Measurements from ENCODE around the gene PLEKHG7.
A peak's percentile ranks its signal among the peaks of the same experiment; 100 is the strongest.

DNA sequence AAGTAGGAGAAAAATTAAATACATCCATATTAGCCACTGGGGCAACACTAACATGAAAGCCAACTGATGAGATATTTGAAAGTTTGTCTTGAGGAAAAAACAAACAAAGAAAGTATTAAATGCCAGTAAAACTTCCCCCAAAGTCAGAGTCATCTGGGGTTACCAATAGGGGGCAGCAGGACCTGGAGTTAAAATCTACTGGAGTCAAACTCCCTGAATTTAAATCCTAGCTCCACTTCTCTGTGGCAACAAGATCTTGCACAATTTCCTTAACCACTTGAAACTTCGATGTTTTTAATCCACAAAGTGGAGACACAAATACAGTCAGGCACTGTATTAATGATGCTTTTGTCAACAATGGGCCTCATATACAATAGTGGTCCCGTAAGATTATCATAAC lies 14.4 kb downstream of the PLEKHG7 start:
- TF ChIP-seq, protein P1, sequence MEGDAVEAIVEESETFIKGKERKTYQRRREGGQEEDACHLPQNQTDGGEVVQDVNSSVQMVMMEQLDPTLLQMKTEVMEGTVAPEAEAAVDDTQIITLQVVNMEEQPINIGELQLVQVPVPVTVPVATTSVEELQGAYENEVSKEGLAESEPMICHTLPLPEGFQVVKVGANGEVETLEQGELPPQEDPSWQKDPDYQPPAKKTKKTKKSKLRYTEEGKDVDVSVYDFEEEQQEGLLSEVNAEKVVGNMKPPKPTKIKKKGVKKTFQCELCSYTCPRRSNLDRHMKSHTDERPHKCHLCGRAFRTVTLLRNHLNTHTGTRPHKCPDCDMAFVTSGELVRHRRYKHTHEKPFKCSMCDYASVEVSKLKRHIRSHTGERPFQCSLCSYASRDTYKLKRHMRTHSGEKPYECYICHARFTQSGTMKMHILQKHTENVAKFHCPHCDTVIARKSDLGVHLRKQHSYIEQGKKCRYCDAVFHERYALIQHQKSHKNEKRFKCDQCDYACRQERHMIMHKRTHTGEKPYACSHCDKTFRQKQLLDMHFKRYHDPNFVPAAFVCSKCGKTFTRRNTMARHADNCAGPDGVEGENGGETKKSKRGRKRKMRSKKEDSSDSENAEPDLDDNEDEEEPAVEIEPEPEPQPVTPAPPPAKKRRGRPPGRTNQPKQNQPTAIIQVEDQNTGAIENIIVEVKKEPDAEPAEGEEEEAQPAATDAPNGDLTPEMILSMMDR (conservative IDR thresholded peaks at IDR 0.05; ENCODE audit: low read depth in 2 of 2) = peak; percentile 71 to 81
- TF ChIP-seq CREB1 (CRISPR knock-in tag; IDR thresholded peaks at IDR 0.05; ENCODE audit: low read depth) (no peak), EZH2 (IDR thresholded peaks at IDR 0.05; ENCODE audit: low read depth, unreplicated experiment) (no peak), POLR2AphosphoS5 (IDR thresholded peaks at IDR 0.05; ENCODE audit: low read depth) (no peak), EZH2phosphoT487 (IDR thresholded peaks at IDR 0.05; ENCODE audit: unreplicated experiment) (no peak)
- TF ChIP-seq, protein P2, sequence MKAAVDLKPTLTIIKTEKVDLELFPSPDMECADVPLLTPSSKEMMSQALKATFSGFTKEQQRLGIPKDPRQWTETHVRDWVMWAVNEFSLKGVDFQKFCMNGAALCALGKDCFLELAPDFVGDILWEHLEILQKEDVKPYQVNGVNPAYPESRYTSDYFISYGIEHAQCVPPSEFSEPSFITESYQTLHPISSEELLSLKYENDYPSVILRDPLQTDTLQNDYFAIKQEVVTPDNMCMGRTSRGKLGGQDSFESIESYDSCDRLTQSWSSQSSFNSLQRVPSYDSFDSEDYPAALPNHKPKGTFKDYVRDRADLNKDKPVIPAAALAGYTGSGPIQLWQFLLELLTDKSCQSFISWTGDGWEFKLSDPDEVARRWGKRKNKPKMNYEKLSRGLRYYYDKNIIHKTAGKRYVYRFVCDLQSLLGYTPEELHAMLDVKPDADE (IDR thresholded peaks at IDR 0.05) = no peak
